Fibroblast of lung (primary cell): ENCODE results near the gene SLC2A4RG.

Experiments
- EZH2 ChIP-seq: IDR thresholded peaks from 2 replicates; pipeline ENCODE4 v1.5.1; 2012; ENCODE audit warnings: low read length, control low read depth, mild to moderate bottlenecking; ENCODE audit errors: missing control alignments
- TF ChIP-seq, protein P1 (sequence below), 2 donors: IDR thresholded peaks in 1 of 2; conservative IDR thresholded peaks in 1 of 2; 1 replicate in 1 of 2; 2 replicates in 1 of 2; pipeline ENCODE4 v1.5.1; 2011 to 2012; ENCODE audit warnings: low read length in 2 of 2, control low read depth in 1 of 2, inconsistent platforms in 1 of 2, low read depth in 1 of 2, mild to moderate bottlenecking in 1 of 2

DNA sequence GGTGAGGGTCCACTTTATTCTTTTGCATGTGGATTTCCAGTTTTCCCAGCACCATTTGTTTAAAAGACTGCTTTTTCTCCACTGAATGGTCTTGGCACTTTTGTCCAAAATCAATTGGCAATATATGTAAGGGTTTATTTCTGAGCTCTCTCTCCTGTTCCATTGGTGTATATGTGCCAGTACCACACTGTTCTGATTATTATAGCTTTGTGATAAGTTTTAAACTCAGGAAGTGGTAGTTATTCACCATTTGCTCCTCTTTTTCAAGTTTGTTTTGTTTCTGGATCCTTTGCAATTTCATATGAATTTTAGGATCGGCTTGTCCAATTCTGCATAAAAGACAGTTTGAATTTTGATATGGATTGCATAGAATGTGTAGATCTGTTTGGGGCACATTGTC, 27.4 kb upstream of the SLC2A4RG start:
- no peak for TF ChIP-seq EZH2
- TF ChIP-seq, protein P1, sequence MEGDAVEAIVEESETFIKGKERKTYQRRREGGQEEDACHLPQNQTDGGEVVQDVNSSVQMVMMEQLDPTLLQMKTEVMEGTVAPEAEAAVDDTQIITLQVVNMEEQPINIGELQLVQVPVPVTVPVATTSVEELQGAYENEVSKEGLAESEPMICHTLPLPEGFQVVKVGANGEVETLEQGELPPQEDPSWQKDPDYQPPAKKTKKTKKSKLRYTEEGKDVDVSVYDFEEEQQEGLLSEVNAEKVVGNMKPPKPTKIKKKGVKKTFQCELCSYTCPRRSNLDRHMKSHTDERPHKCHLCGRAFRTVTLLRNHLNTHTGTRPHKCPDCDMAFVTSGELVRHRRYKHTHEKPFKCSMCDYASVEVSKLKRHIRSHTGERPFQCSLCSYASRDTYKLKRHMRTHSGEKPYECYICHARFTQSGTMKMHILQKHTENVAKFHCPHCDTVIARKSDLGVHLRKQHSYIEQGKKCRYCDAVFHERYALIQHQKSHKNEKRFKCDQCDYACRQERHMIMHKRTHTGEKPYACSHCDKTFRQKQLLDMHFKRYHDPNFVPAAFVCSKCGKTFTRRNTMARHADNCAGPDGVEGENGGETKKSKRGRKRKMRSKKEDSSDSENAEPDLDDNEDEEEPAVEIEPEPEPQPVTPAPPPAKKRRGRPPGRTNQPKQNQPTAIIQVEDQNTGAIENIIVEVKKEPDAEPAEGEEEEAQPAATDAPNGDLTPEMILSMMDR (conservative IDR thresholded peaks at IDR 0.05 in 1 of 2, IDR thresholded peaks at IDR 0.05 in 1 of 2; ENCODE audit: low read depth in 1 of 2, low read length in 2 of 2): no peak
